ENCODE data around the gene OR13G1. TPM values are rescaled to one million over a fixed set of nuclear protein-coding genes. Genes with fewer than 3 reads are reported as not detected.

Gene OR13G1
- total RNA-seq, 1 donor from 2014 or later = not detected

Other genes starting within 250 kb of the OR13G1 start
- gene OR2B11, start 221.6 kb downstream of the OR13G1 start, total RNA-seq = not detected in 2 replicates
- gene OR2C3, start 143.3 kb downstream of the OR13G1 start, total RNA-seq = not detected in 2 replicates
- gene GCSAML, start 130.6 kb downstream of the OR13G1 start, total RNA-seq = not detected in 2 replicates
- not detected in 2 replicates for gene OR2G2, start 91.4 kb downstream of the OR13G1 start, total RNA-seq
- gene OR2G3, start 74.2 kb downstream of the OR13G1 start, total RNA-seq = not detected in 2 replicates
- gene OR6F1, start 36.9 kb upstream of the OR13G1 start, total RNA-seq = not detected in 2 replicates
- gene OR14K1, start 58.9 kb upstream of the OR13G1 start, total RNA-seq = not detected in 2 replicates
- not detected in 2 replicates for gene OR14A2, start 68.4 kb upstream of the OR13G1 start, total RNA-seq
- not detected in 2 replicates for gene OR1C1, start 80.8 kb upstream of the OR13G1 start, total RNA-seq
- not detected in 2 replicates for gene OR14A16, start 144.4 kb upstream of the OR13G1 start, total RNA-seq
- gene OR11L1, start 162.2 kb upstream of the OR13G1 start, total RNA-seq = not detected in 2 replicates
- gene TRIM58, start 177.4 kb upstream of the OR13G1 start, total RNA-seq = not detected in 2 replicates
- gene OR2W3, start 215.8 kb upstream of the OR13G1 start, total RNA-seq = not detected in 2 replicates
- not detected in 2 replicates for gene OR2T8, start 240.5 kb upstream of the OR13G1 start, total RNA-seq
- gene OR2AJ1, start 245.2 kb upstream of the OR13G1 start, total RNA-seq = not detected in 2 replicates

All from myocyte (in vitro differentiated cells).